GM12873 (cell line): ENCODE results near the gene COPS8.

Experiments
- TF ChIP-seq, protein P1 (sequence below): IDR thresholded peaks from 2 replicates; pipeline ENCODE4 v1.5.1; 2012; ENCODE audit warnings: low read depth, mild to moderate bottlenecking, moderate library complexity, low read length, control low read depth; ENCODE audit not compliant: insufficient read depth; ENCODE audit errors: missing control alignments

Gene COPS8

DNA sequence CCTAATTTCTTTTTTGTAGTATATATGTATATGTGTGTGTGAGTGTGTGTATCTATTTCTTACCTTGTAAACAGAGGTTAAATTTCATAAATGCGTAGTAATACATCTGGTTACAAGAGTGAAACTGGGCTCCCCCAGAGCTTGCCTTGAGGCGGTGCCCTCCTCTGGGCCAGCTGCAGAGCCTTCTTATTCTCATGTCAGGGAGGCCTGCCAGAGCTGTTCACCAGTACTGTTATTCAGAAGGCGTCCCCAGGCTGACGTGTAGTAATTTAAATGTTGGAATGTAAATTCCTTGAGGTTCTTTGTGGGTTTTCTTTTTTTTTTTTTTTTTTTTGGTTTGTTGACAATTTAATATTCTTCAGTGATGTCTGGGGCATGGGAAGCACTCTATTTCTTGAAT lies 11.2 kb downstream of the COPS8 start:
- TF ChIP-seq, protein P1, sequence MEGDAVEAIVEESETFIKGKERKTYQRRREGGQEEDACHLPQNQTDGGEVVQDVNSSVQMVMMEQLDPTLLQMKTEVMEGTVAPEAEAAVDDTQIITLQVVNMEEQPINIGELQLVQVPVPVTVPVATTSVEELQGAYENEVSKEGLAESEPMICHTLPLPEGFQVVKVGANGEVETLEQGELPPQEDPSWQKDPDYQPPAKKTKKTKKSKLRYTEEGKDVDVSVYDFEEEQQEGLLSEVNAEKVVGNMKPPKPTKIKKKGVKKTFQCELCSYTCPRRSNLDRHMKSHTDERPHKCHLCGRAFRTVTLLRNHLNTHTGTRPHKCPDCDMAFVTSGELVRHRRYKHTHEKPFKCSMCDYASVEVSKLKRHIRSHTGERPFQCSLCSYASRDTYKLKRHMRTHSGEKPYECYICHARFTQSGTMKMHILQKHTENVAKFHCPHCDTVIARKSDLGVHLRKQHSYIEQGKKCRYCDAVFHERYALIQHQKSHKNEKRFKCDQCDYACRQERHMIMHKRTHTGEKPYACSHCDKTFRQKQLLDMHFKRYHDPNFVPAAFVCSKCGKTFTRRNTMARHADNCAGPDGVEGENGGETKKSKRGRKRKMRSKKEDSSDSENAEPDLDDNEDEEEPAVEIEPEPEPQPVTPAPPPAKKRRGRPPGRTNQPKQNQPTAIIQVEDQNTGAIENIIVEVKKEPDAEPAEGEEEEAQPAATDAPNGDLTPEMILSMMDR: no peak

DNA sequence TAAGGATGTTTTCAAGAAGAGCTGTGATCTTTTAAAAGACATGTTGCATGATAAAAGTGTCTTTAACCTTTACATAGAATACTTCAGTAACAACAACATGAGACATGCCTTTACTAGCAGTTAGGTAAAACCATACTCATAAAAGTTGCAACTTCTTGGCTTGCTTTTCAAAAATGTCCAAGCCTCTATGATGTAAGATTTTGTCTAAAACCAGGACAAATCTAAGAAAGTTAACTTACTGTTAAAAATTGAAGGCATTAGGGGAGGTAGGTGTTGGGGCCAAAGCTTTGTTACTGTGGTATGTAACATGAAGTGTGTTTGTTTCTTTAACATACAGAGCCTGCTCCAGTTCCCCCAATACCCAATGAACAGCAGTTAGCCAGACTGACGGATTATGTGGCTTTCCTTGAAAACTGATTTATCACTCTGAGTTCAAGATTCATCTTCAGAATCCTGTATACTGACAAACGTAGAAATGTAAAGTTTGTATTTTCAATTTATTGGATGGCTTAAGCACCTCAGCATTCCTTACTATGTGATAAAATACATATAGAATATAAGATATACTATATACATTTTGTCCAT lies 11.7 kb downstream of the COPS8 start:
- TF ChIP-seq, protein P1: no peak

DNA sequence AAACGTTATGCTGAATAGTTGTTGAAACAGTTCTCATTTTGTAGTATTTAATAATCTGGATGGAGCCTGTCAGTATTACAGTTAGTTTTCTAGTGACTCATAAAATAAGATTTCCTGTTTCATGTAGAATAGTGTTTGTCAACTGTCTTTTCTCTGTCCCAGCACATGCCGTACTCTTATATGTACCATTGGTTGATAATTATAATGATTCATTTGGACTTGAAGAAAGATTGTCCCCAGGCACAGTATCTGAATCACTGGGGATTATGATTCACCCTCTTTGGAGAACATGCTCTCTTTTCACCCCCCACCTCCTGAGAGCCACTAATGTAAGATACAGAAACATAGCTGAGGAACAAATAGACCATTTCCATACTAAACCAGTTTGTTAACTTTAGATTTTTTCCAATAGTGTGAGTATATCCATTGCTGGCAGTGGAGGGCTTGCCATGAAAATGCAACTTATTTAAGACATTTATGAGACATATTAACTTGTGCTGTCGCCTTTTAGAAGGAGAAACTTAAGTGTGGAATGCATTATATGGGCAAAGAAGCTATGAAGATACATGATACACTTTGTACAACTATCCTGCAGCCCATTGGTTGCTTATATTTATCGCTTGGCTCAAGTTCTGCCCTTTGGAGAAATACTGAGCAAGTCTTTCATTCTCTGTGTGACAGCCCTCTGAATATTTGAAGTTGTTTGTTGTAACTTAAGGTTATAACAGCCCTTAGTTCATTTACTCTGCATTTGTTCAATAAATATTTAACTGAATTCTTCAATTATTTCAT lies 12.4 kb downstream of the COPS8 start:
- TF ChIP-seq, protein P1: no peak

DNA sequence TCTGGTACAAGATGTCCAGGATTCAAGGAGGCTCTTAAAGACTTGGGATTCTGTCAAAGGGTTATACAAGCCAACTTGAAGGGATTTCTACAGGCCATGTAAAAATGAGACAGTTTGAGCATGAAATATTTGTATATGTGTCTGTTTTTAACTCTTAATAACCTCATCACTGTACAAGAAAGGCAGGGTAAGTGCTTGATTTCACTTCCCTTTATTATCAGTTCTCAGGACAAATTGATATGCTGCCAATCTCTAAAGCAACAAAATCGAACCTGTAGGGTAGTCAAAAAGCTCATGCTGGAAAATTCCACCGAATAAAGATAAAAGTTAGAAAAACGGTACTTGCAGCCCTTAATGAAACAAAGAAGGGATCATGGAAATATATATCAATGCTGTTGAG lies 14.1 kb downstream of the COPS8 start:
- TF ChIP-seq, protein P1: no peak

- TF ChIP-seq, protein P1: no peak
Measured at GRCh38 chr2:237101118-237101979, 15.7 kb downstream of the COPS8 start.

GRCh38 chr2:237102428-237102827 lies 16.7 kb downstream of the COPS8 start:
- TF ChIP-seq, protein P1: no peak

DNA sequence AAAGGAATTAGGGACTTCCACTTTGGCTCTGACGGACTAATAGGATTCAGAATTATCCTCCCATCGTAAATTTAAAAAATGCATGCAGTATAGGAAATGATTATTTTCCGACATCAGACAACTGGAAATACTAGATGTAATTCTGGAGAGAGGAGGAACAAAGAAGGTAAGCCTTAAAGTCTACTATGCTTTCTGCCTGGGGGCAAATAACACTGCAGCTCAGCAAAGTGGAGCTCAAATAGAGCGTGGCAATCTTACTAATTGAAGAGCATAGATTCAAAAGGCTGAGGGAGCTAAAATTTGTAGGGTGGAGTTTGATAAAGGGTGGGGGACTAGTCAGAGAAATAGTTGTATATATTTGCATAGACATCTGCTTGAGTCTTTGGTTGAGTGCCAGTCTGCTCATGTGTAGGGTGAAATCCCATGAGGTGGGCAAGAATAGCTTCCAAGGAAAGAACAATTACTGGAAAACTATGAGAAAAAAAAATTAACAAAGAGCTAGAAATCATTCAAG lies 23.8 kb downstream of the COPS8 start:
- TF ChIP-seq, protein P1: no peak
